Activated B cell treated with CpG ODN at 0.5 μM for 24 hours (primary cell): ENCODE results near the gene GRM7. TPM values are rescaled to one million over a fixed set of nuclear protein-coding genes. Genes with fewer than 3 reads are reported as not detected.

Experiments
- ATAC-seq: fragments of 200-7000 bp; cut with Tn5 transposase; one replicate; pipeline ENCODE4 v1.10.0; 2021; ENCODE audit warnings: low read depth, mild to moderate bottlenecking, moderate library complexity
- CTCF ChIA-PET: fragments of 350-600 bp; sonication (Branson Sonifier 250); formaldehyde crosslinking; loops from one replicate; lab custom pipeline; 2021; ENCODE audit warnings: antibody characterized with exemption; lab: Charles Lee
- POLR2A ChIA-PET: fragments of 350-600 bp; sonication (Branson Sonifier 250); formaldehyde crosslinking; loops from one replicate; lab custom pipeline; 2021; ENCODE audit warnings: antibody characterized with exemption; lab: Charles Lee
- DNase-seq: peaks from one replicate; pipeline ENCODE4 v3.0.0; 2022
- H3K27ac Mint-ChIP-seq: one replicate; pipeline ENCODE4 v1.8.0; 2020; ENCODE audit warnings: mixed read lengths
- H3K27me3 Mint-ChIP-seq: one replicate; pipeline ENCODE4 v1.8.0; 2021; ENCODE audit warnings: mixed read lengths
- H3K36me3 Mint-ChIP-seq: one replicate; pipeline ENCODE4 v1.8.0; 2021; ENCODE audit warnings: low read depth, mixed read lengths
- H3K4me1 Mint-ChIP-seq: one replicate; pipeline ENCODE4 v1.8.0; 2021; ENCODE audit warnings: mixed read lengths
- H3K4me3 Mint-ChIP-seq: one replicate; pipeline ENCODE4 v1.8.0; 2020; ENCODE audit warnings: mild to moderate bottlenecking, mixed read lengths
- H3K9me3 Mint-ChIP-seq: one replicate; pipeline ENCODE4 v1.8.0; 2020; ENCODE audit warnings: mixed read lengths
- CTCF ChIP-seq: fragments of 200-600 bp; IDR thresholded peaks from one replicate; pipeline ENCODE4 v1.8.0; 2022; ENCODE audit warnings: antibody characterized with exemption, mild to moderate bottlenecking
- intact Hi-C: fragments of 100-400 bp; cut with micrococcal nuclease; formaldehyde crosslinking; loops from one replicate; pipeline ENCODE4 v1.15.1; 2024
- total RNA-seq: library from RNA; stranded (reverse); gene quantifications from 2 replicates; pipeline ENCODE4 v1.2.3, GENCODE V29; 2022

Gene GRM7
- total RNA-seq, 1 donor from 2014 or later = not detected

DNA sequence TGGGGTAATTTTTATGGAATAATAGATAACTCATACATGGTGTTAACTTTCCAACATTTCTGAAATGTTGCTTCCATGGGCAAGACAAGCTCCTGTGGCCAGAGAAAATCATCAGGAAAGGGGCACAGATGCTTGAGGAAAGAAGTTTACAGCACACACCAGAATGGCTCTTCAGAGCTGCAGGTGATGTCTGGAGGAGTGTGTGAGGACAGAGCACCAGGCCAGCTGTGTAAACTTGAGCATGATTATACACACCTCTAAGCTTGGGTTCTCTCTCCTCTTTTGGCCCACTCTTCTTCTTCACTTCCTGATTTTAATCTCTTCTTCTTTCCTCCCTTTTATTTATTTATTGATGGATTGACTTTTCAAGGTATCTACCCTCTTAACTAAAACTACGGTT, 676.0 kb downstream of the GRM7 start:
- no peak for TF ChIP-seq CTCF
- ChIA-PET POLR2A (no interaction called here), CTCF (no interaction called here)
- H3K4me3 Mint-ChIP-seq = no peak overlapping the region
- no peaks in the 10 kb centered on the region for H3K36me3 Mint-ChIP-seq
- intact Hi-C loops = no loop called here
- no peaks in the 10 kb centered on the region for H3K27me3 Mint-ChIP-seq
- H3K4me1 Mint-ChIP-seq = no peaks in the 10 kb centered on the region
- H3K9me3 Mint-ChIP-seq = no peaks in the 10 kb centered on the region
- H3K27ac Mint-ChIP-seq = no peak overlapping the region
- DNase-seq = no peak
- no peak for ATAC-seq

- H3K9me3 Mint-ChIP-seq = peaks cover 4% of the 10 kb centered on the region
- no peaks in the 10 kb centered on the region for H3K27me3 Mint-ChIP-seq
- DNase-seq (no peak), ATAC-seq (no peak)
- no peak overlapping the region for H3K27ac Mint-ChIP-seq
- POLR2A ChIA-PET = no interaction called here
- no peak for TF ChIP-seq CTCF
- intact Hi-C loops = no loop called here
- H3K36me3 Mint-ChIP-seq = no peaks in the 10 kb centered on the region
- no peaks in the 10 kb centered on the region for H3K4me1 Mint-ChIP-seq
- H3K4me3 Mint-ChIP-seq = no peak overlapping the region
- CTCF ChIA-PET = no interaction called here
These were observed 682.5 kb downstream of the GRM7 start for GRCh38 chr3:7543294-7543880.

- POLR2A ChIA-PET = no interaction called here
- TF ChIP-seq CTCF = no peak
- Mint-ChIP-seq H3K27ac (no peak overlapping the region), H3K4me1 (no peaks in the 10 kb centered on the region), H3K27me3 (no peaks in the 10 kb centered on the region), H3K9me3 (peaks cover 6% of the 10 kb centered on the region), H3K4me3 (no peak overlapping the region), H3K36me3 (no peaks in the 10 kb centered on the region)
- DNase-seq = no peak
- CTCF ChIA-PET = no interaction called here
- ATAC-seq = no peak
- intact Hi-C loops = no loop called here
These were observed 684.4 kb downstream of the GRM7 start for GRCh38 chr3:7545334-7545733.

GRCh38 chr3:7546253-7546652, 685.3 kb downstream of the GRM7 start:
- Mint-ChIP-seq H3K4me1 (no peaks in the 10 kb centered on the region), H3K9me3 (peaks cover 6% of the 10 kb centered on the region), H3K27me3 (no peaks in the 10 kb centered on the region), H3K36me3 (no peaks in the 10 kb centered on the region), H3K4me3 (no peak overlapping the region), H3K27ac (no peak overlapping the region)
- CTCF ChIA-PET = no interaction called here
- POLR2A ChIA-PET = no interaction called here
- TF ChIP-seq CTCF = no peak
- ATAC-seq (no peak), DNase-seq (no peak)
- intact Hi-C loops = no loop called here

- no peak overlapping the region for H3K27ac Mint-ChIP-seq
- no peaks in the 10 kb centered on the region for H3K36me3 Mint-ChIP-seq
- ChIA-PET POLR2A (no interaction called here), CTCF (no interaction called here)
- no peak overlapping the region for H3K4me3 Mint-ChIP-seq
- intact Hi-C loops = no loop called here
- no peak for DNase-seq
- no peaks in the 10 kb centered on the region for H3K27me3 Mint-ChIP-seq
- TF ChIP-seq CTCF = no peak
- no peaks in the 10 kb centered on the region for H3K4me1 Mint-ChIP-seq
- peaks cover 12% of the 10 kb centered on the region for H3K9me3 Mint-ChIP-seq
- no peak for ATAC-seq
These were observed 686.9 kb downstream of the GRM7 start for GRCh38 chr3:7547826-7548225.
